HG02938 (cell line): Measurements from ENCODE around the gene B4GALNT2.
"Not testable (repeated sequence)": the region's sequence is repeated elsewhere in the genome, so short reads cannot be mapped to it uniquely, and the experiment has no call there.

Experiments used
- ATAC-seq: cut with Tn5 transposase; IDR thresholded peaks from one replicate; pipeline ENCODE4 v1.9.1; 2021; ENCODE audit warnings: mild to moderate bottlenecking, moderate library complexity; ENCODE audit not compliant: unreplicated experiment

B4GALNT2 gene

GRCh38 chr17:49132699-49133364, at the start of gene B4GALNT2:
Gene B4GALNT2, plus strand, starts transcription at chr17:49132769. Its CDS starts 24 bp downstream, at chr17:49132793.
- ATAC-seq, result no peak

- not testable (repeated sequence) for ATAC-seq
Measured at GRCh38 chr17:49085046-49085445, 47.5 kb upstream of the B4GALNT2 start.

- ATAC-seq, result no peak
Measured at GRCh38 chr17:49085565-49086315, 46.8 kb upstream of the B4GALNT2 start.

- no peak for ATAC-seq
Measured at GRCh38 chr17:49086316-49086605, 46.3 kb upstream of the B4GALNT2 start.

- no peak for ATAC-seq
Measured at GRCh38 chr17:49086649-49087048, 45.9 kb upstream of the B4GALNT2 start.

GRCh38 chr17:49089094-49089493, 43.5 kb upstream of the B4GALNT2 start:
- no peak for ATAC-seq

GRCh38 chr17:49090878-49091594, 41.5 kb upstream of the B4GALNT2 start:
- no peak for ATAC-seq

GRCh38 chr17:49093131-49093530, 39.4 kb upstream of the B4GALNT2 start:
- ATAC-seq, result no peak

GRCh38 chr17:49100601-49101000, 32.0 kb upstream of the B4GALNT2 start:
- ATAC-seq, result no peak

- ATAC-seq, result no peak
Measured at GRCh38 chr17:49101054-49101534, 31.5 kb upstream of the B4GALNT2 start.

- ATAC-seq, result not testable (repeated sequence)
Measured at GRCh38 chr17:49103360-49103759, 29.2 kb upstream of the B4GALNT2 start.

GRCh38 chr17:49104511-49105074, 28.0 kb upstream of the B4GALNT2 start:
- ATAC-seq, result no peak

GRCh38 chr17:49106321-49107210, 26.0 kb upstream of the B4GALNT2 start:
- no peak for ATAC-seq

GRCh38 chr17:49107211-49107557, 25.4 kb upstream of the B4GALNT2 start:
- no peak for ATAC-seq

GRCh38 chr17:49108318-49108717, 24.3 kb upstream of the B4GALNT2 start:
- no peak for ATAC-seq

GRCh38 chr17:49110509-49110908, 22.1 kb upstream of the B4GALNT2 start:
- no peak for ATAC-seq

- no peak for ATAC-seq
Measured at GRCh38 chr17:49111934-49112333, 20.6 kb upstream of the B4GALNT2 start.

- ATAC-seq, result no peak
Measured at GRCh38 chr17:49112936-49113335, 19.6 kb upstream of the B4GALNT2 start.

GRCh38 chr17:49114703-49115102, 17.9 kb upstream of the B4GALNT2 start:
- no peak for ATAC-seq

GRCh38 chr17:49117587-49118230, 14.9 kb upstream of the B4GALNT2 start:
- no peak for ATAC-seq
